Activated T-cell treated with anti-CD3 and anti-CD28 coated beads for 4 hours (primary cell): Measurements from ENCODE around the gene ZMYND8.
"Not testable (repeated sequence)": the region's sequence is repeated elsewhere in the genome, so short reads cannot be mapped to it uniquely, and the experiment has no call there.

Source experiments
- DNase-seq: peaks from one replicate; pipeline ENCODE4 v3.0.0-alpha.2; 2020

Gene ZMYND8

DNA sequence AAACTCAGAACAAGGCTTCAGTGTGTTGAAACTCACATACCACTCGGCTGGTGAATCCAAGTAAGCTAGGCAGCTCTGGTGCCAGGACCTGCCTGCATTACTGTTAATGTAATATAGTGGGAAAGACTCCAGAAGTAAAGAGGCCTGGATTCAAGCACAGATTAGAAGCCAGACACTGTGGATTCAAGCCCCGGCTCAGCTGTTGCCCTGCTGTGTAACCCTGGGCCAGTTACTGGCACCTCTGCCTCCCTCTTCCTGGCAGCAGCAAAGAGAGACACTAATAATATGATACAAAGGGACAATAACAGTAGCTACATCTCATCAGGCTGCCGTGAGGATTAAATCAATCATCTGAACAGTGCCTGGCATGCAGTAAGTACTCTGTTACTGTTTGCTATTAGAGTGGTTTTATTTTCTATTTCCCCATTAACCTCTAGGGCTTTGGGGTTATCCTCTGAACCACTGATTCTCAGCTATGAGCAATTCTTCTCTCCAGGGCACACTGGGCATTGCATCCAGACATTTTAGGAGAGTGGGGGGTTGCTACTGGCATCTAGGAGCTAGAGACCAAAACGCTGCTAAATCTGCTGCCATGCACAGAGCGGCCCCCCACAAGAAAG lies 92.9 kb downstream of the ZMYND8 start:
- no peak for DNase-seq

DNA sequence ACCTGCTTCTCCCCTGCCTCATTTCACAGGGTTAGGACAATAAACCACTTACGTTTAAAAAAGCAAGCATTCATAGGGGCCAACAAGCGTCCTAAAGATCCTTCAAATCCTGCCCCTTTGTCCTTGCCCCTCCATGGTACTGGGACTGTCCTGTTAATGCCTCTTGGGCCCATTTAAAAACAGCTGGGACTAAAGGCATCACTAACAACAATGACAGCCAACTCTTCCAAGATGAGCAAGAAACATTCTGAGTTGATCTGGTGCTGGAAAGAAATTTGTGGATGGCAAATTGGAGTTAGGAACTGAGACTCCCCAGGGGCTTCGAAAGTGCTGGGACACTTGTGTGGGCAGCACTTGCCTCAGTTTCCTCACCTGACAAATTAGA lies 93.4 kb downstream of the ZMYND8 start:
- DNase-seq, result no peak

DNA sequence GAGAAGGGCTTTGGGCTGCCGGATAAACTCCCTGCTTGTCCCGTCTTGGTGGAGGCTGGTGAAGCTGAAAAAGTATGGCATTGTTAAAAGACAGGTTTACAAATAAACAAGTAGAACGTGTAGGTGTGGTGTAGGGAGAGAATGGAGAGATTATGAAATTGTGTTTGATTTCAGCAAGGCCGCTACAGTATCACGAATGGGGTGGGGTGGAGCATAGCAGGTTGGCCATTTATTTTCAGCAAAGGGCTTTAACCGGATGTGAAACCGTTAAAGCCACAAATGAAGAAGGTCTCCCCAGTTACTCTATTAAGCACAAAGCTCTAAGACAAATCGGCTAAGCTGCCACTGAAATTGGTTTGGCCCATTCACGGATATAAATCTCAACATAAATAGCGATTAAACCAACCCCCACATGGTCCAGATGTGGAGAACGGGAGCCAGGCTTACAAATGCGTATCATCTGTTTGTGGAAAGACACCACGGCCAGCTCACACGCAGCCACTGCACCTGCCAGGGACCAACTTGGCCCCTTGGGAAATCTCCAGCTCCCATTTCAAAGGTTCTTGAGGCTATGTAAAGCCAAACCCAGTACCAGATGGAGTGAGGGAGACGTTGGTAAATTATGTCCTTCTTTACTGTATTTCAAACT lies 94.0 kb downstream of the ZMYND8 start:
- DNase-seq, result no peak

DNA sequence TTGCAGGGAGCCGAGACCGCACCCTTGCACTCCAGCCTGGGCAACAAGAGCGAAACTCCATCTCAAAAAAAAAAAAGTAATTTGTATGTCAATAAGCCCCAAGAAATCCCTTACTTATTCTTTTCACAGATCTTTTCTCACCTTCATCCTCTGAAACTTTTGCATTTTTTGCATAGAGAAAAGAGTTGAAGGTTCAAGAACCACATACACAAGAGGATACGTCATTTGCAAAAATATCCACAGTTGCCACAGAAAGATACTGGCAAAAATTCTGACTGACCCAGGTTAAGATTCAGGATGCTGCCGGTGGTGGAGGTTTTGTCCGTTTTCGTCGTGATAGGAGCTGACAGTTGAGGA lies 94.5 kb downstream of the ZMYND8 start:
- no peak for DNase-seq

DNA sequence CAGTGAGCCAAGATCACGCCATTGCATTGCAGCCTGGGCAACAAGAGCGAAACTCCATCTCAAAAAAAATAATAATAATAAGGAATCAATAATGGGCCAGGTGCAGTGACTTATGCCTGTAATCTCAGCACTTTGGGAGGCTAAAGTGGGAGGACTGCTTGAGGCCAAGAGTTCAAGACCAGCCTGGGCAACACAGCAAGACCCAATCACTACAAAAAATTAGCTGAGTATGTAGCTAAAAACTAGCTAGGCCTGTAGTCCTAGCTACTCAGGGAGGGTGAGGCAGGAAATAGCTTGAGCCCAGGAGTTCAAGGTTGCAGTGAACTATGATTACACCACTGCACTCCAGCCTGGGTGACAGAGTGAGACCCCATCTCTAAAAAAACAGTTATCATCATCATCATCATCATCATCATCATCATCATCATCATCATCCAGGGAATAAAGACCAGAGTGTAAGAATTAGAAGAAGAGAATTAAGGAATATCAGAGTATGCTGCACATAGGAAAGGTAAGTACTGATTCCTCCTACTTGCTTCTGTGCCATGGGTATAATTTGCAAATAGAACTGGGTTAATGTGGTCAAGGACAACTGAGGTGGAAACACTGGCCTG lies 95.2 kb downstream of the ZMYND8 start:
- not testable (repeated sequence) for DNase-seq

DNA sequence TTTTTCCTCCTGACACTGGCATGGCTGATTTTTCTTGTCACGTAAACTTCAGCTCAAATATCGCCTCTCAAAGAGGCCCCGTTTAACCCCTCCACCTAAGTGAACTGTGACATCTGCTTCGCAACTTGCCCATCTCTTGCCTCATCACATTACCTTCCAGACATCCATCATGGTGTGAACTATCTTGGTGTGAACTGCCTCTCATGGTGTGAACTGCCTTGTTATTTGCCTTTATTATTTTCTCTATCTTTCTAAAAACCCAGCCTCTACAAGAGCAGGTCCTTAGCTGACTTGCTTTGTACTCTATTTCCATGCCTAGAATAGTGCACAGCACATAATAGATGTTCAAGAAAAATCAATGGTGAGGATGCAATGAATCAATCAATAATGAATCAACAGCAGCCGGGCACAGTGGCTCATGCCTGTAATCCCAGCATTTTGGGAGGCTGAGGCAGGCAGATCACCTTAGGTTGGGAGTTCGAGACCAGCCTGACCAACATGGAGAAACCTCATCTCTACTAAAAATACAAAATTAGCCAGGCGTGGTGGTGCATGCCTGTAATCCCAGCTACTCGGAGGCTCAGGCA lies 95.9 kb downstream of the ZMYND8 start:
- DNase-seq, result not testable (repeated sequence)

DNA sequence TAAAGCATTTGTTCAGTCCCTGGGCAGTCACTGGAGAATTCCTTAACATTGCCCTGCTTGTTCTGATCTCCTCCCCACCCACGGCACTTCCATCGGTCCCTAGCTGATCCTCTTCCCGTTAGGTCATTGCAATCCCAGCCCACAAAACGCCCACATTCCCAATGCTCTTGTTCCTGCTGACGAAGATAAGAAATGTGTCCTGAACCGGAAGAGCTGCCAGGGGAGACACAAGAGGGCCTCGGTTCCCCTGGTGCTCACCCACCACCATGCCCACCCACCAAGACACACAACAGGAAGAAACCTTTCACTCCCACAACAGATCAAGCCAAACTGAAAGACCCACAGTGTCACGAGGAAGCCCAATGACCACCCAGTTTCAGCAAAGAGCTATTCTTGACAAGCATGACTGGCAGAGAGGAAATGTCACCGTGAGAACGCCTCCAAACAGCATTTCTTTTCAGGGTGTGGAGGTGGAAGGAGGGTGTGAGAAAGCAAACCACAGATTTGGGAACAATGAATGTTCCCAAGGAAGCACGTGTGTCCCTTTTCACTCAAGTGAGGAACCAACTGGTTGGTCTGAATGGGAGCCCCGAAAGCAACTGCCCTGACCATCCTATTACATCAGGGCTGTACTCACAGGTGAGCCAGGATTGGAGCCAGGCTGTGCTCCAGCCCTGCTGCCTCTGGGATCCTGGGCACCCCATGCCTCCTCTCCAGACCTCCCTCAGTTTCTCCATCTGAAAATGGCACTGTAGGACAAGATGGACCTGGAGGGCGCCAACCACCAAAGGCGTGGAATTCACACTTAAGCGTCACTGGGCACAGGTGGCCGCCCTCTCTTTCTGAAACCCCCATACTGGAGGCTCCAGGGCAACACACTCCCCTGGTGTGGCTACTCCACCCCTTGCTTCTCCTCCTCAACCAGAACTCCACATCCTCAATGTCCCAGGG lies 97.5 kb downstream of the ZMYND8 start:
- DNase-seq, result no peak

DNA sequence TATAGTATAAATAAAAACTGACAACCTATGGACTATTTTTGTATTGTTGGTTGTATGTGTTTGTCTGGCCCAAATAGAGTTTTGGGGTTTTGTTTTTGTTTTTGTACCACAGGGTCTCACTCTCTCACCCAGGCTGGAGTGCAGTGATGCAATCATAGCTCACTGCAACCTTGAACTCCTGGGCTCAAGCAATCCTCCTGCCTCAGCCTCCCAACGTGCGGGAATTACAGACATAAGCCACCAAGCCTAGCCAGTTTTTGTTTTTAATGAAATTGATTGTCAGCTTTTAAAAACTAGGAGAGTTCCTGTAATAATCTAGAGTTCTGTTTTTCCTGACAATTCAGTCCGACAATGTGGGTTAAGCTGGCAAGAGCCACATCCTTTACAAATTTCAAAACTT lies 98.7 kb downstream of the ZMYND8 start:
- DNase-seq, result no peak

DNA sequence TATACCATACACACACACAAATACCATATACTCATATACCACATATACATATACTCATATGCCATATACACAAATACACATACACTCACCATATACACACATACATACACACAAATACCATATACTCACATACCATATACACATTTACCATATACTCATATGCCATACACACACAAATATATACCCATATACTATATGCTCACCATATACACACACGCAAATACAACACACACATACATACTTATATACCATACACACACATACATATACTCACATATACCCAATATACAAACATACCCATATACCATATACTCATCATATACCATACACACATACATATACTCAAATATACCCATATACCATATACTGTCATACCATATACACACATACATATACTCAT lies 99.2 kb downstream of the ZMYND8 start:
- DNase-seq, result no peak

DNA sequence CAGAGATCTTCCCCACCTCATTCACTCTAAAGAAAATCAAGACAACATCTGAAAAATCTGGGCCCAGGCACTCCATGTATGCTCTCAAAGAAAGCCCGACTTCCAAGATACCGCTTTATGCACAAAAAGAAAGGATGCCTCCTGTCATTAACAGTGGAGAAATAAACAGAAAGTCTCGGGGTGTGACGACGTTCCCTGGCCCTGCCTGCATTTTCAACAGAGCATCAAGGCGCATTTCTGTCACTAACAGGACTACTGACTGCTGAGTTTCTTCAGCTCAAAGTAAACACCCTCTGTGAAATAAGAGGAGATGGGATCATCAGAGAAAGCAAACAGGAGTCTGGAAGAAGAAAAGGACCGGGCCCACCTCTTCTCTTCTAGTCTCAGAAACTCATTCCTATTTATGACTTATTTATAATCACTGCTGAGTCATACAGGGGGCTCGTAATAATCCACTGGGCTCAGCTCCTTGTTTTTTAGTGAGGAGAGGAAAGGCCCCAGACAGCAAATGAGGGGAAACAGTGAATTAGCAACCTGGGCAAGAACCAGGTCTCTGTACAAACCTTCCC lies 99.7 kb downstream of the ZMYND8 start:
- DNase-seq, result no peak

DNA sequence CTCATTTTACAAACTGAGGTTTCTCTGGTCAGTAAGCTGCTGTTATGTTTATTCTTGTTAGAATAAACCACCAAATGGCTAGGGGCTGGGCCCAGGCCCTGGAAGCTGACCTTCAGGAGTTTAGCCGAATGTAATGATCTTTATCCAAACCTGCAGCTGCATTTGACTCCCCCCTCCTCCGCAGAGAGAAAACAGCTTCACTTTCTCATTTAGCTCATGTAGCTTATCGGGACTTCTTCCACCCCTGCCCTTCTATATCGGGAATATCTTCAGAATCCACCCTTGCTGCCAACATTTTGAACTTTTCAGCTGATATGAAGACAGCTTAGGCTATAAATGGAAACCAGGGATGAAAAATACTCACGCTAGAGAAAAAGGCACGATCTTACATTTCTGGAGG lies 102.6 kb downstream of the ZMYND8 start:
- DNase-seq, result no peak

DNA sequence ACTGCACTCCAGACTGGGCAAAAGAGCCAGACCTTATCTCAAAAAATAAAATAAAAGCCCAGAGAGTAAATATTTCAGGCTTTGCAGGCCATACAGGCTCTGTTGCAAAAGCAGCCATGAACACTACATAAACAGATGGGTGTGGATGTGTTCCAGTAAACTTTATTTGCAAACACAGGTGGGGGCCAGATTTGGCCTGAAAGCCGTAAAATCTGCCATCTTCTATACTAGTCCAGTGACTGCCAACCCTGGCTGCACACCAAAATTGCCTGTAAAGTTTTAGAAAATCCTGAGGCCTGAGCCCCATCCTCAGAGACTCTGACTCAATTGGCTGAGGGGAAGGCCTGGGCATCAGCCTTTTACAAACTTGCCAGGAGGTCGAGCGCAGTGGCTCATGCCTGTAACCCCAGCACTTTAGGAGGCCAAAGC lies 103.6 kb downstream of the ZMYND8 start:
- DNase-seq, result no peak

DNA sequence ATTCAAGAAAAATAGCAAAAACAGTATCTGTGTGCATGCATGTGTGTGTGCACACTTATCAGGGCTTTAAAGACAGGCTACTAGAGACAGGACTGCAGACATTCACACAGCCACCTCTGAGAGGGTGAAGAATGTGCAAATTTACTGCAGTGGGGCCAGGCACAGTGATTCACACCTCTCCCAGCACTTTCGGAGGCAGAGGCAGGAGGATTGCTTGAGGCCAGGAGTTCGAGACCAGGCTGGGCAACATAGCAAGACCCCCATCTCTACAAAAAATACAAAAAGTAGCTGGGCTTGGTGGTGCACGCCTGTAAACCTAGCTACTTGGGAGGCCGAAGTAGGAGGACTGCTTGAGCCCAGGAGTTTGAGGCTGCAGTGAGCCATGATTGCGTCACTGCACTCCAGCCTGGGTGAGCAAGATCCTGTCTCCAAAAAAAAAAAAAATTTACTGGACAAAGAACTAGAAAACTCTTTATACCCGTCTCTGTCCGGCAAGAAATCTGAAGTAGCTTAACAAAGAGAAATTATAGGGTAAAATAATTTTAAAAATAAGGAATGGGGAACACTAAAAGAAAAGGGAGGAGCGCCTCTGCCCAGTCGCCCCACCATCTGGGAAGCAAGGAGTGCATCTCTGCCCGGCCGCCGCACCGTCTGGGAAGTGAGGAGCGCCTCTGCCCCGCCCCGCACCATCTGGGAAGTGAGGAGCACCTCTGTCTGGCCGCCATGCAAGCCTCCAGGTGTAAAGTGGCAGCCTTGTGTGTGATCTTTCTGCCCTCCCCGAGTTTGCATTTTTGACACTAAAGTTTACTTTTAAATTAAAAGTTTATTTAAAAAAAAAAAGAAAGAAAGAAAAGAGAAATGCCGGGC lies 105.1 kb downstream of the ZMYND8 start:
- DNase-seq, result no peak

DNA sequence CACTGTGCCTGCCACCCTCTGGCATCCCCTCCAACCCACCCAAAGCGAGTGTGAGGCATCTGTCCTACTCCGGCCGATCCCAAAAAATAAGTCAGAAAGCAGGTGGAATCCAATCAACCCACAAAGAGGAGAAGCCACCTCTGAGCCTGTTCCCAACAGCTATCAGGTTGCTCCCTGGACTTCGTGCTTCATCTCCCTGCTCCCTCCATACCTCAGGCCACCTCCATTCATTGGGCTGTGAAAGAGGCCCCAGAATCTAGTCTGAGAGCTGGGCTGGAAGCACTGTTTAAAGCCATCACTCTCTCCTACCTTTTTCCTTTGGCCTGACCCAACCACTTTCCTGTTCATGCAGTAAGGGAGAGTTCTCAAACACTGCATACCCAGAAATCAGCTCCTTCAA lies 106.1 kb downstream of the ZMYND8 start:
- no peak for DNase-seq

DNA sequence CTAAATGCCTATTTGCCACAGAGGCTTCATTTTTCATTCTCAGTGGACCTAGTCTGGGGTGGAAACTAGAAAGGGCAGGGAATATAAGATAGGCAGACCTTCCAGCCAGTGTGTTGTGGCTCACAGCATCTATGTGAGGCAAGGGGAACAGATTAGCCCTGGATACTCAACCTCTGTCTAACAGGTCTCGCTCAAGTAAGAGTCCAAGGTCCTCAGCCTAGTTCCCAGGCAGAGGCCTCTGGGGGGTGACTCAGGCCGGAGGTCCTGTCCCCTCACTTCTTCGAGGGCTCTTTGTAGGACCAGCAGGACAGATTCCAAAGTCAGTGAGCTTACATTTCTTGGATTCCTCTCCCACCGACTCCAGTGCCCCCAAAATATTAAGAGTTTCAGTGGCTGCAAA lies 106.6 kb downstream of the ZMYND8 start:
- DNase-seq, result no peak

DNA sequence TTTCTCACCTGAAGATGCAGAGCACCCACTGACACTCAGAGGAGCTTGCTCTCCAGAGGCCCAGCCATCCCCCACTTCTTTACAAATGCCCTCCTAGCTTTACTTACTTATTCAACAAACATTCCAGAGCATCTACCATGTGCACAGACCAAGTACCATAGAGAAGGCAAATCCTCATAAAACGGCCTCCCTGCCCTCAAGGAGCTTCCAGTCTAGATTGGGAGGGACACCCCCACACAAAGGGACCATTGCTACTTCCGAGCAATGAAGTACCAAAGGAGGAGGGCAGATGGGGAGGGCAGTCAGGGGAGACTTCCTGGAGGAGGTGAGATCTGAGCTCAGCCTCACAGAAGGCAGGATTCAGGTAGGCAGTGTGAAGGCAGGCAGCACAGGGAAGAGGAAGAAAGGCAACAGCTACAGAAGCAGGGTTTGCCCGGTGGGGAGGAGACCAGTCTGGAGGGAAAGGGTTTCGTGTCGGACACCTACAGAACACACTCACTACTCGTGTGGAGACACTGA lies 108.0 kb downstream of the ZMYND8 start:
- DNase-seq, result no peak

DNA sequence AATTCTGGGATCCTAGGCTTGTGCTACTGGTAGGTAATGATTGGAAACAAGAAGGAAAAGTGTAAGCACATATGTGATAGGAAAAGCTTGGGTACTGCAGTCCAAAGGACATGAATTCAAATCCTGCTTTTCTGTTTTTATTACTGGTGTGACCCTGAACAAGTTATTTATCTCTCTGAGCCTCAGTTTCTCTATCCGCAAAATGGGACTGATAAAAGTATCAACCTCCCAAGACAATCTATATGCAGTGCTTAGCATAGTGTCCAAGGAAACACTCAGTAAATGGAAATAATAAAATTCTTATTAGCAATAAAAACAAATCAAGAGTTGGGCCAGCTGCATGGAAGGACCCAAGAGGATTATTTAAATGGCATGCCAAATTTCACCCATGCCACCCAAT lies 108.5 kb downstream of the ZMYND8 start:
- no peak for DNase-seq

DNA sequence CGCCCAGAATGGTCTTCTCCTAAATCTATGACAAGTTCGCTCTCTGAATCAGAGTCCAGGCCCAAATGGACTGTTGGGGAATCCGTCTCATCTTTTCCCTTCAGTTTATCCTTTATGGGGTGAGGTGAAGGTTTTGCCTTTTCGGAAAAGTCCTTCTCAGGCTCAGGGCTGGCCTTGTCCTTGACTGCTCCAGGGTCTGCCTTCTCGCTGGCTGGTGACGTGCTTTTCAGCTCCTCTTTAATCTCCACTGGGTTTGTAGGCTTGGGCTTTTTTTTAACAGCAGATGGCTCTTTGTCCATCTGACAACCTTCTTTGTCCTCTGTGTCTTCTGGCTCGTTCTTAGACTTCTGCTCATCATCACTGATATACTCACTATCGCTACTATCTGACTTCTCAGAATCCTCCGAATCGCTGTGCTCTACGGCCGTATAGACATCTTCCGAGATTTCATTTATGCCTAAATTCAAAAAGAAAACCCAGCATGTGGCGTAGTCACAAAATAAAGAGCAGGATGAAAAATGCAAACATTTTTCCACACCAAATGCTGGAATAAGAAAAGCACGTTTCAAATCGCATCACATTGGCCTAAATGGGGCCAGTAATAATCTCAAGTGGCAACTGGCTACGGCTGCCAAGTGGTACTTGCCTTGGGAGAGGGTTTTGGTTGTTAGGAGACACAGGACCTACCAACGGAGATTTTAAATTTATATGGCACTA lies 110.3 kb downstream of the ZMYND8 start:
- DNase-seq, result no peak

DNA sequence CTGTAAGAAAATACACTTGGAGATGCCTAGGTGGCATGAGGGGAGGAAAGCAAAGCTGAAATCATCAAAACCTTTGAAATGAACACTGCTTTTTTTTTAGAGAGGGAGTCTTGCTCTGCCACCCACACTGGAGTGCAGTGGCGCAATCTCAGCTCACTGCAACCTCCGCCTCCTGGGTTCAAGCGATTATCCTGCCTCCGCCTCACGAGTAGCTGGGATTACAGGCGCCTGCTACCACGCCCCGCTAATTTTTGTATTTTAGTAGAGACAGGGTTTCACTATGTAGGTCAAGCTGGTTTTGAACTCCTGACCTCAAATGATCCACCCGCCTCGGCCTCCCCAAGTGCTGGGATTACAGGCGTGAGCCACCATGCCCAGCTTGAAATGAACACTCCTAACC lies 111.3 kb downstream of the ZMYND8 start:
- not testable (repeated sequence) for DNase-seq

DNA sequence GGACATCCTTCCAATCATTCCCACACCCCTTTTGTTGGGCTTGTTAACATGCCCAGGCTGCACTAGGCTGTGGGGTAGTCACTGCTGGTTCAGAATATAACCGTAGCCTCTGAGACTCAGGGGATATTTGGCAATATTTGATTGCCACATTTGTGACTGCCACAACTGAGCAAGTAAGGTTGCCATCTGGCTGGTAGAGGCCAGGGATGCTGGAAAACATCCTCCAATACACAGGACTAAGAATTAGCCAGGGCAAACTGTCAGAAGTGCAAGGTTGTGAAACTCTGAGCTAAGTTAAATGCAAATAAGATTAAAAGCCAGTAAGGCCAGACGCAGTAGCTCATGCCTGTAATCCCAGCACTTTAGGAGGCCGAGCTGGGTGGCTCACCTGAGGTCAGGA lies 112.0 kb downstream of the ZMYND8 start:
- no peak for DNase-seq
